Tibial nerve (tissue), 4 donors: ENCODE measurements around the gene FER. TPM values are rescaled to one million over a fixed set of nuclear protein-coding genes. Genes with fewer than 3 reads are reported as not detected.

Experiments
- DNase-seq, 2 donors: peaks; one replicate each; pipeline ENCODE4 v3.0.0-alpha.2; 2019; ENCODE audit warnings: low spot score in 2 of 2
- H3K27ac ChIP-seq, 4 donors: fragments of 200-600 bp; sonication (generic) in 3 of 4; one replicate each; pipeline ENCODE4 v1.5.1; 2017 to 2019; ENCODE audit warnings: mild to moderate bottlenecking in 1 of 4
- H3K27me3 ChIP-seq, 2 donors: fragments of 200-600 bp; sonication (generic) in 1 of 2; one replicate each; pipeline versions ENCODE4 v1.5.1 to v1.6.0; 2017 to 2019
- H3K36me3 ChIP-seq, 3 donors: fragments of 200-600 bp; sonication (generic); one replicate each; pipeline ENCODE4 v1.5.1; 2018 to 2019
- H3K4me1 ChIP-seq, 4 donors: fragments of 200-600 bp; sonication (generic) in 3 of 4; one replicate each; pipeline ENCODE4 v1.5.1; 2017 to 2019
- H3K4me3 ChIP-seq, 4 donors: fragments of 200-600 bp; sonication (generic) in 3 of 4; one replicate each; pipeline ENCODE4 v1.5.1; 2017 to 2019; ENCODE audit warnings: mild to moderate bottlenecking in 1 of 4, moderate library complexity in 1 of 4
- H3K9me3 ChIP-seq, 4 donors: fragments of 200-600 bp; sonication (generic) in 3 of 4; one replicate each; pipeline ENCODE4 v1.5.1; 2017 to 2019
- CTCF ChIP-seq, 5 experiments: fragments of 200-600 bp in 3 of 5; fragments of 450-650 bp in 2 of 5; sonication (generic) in 3 of 5; IDR thresholded peaks; one replicate each; pipeline ENCODE4 v1.5.1; 2016 to 2019; ENCODE audit warnings: antibody characterized with exemption in 5 of 5, mild to moderate bottlenecking in 3 of 5, moderate library complexity in 2 of 5
- EP300 ChIP-seq, 2 donors: sonication (generic); formaldehyde crosslinking; IDR thresholded peaks; one replicate each; pipeline ENCODE4 v1.6.1; 2017; ENCODE audit warnings: antibody characterized with exemption in 2 of 2, mild to moderate bottlenecking in 1 of 2
- POLR2A ChIP-seq, 2 donors: fragments of 450-650 bp; IDR thresholded peaks; one replicate each; pipeline ENCODE4 v1.6.1; 2017; ENCODE audit warnings: antibody characterized with exemption in 2 of 2, mild to moderate bottlenecking in 2 of 2, moderate library complexity in 2 of 2
- WGBS, 2 donors: methylation state at CpG; one replicate each; pipeline ENCODE4 v1.1.5; 2018; 5-methylcytosine and 5-hydroxymethylcytosine counted together
- total RNA-seq, 4 donors: library from RNA; depleted of rRNA; stranded (reverse); fragments of >200 nt; gene quantifications; one replicate each; pipeline ENCODE4 v1.1.0, GENCODE V29; 2016

FER gene
- total RNA-seq, 4 donors from 2014 or later = 28.5 to 50.9 (median 39.6) TPM

GRCh38 chr5:108743319-108743718 lies 4.4 kb upstream of the FER start:
- Histone ChIP-seq H3K27ac (peak overlapping the region in 2 of 4 donors; percentile 75 to 83), H3K4me3 (no peak overlapping the region), H3K4me1 (peaks cover 0 to 26% (median 0%) of the 10 kb centered on the region in 4 donors), H3K36me3 (no peaks in the 10 kb centered on the region), H3K9me3 (no peaks in the 10 kb centered on the region), H3K27me3 (no peaks in the 10 kb centered on the region)
- DNase-seq = no peak
- 60 to 69% methylated on average over 1 of the region's 1 CpG for WGBS, 2 donors
- TF ChIP-seq EP300 (IDR thresholded peaks at IDR 0.05) (no peak), POLR2A (IDR thresholded peaks at IDR 0.05) (no peak), CTCF (IDR thresholded peaks at IDR 0.05) (no peak)

GRCh38 chr5:108743846-108744245 lies 3.9 kb upstream of the FER start:
- Histone ChIP-seq H3K4me1 (peaks cover 0 to 26% (median 0%) of the 10 kb centered on the region in 4 donors), H3K36me3 (no peaks in the 10 kb centered on the region), H3K9me3 (no peaks in the 10 kb centered on the region), H3K27me3 (no peaks in the 10 kb centered on the region), H3K27ac (peak overlapping the region in 2 of 4 donors; percentile 75 to 83), H3K4me3 (no peak overlapping the region)
- no peak for TF ChIP-seq EP300 (IDR thresholded peaks at IDR 0.05)
- no peak for TF ChIP-seq CTCF (IDR thresholded peaks at IDR 0.05)
- TF ChIP-seq POLR2A (IDR thresholded peaks at IDR 0.05) = no peak
- no peak for DNase-seq
- 32 to 52% methylated on average over 3 of the region's 3 CpGs for WGBS, 2 donors

GRCh38 chr5:108747111-108747773 lies 455 bp upstream of the FER start:
- Histone ChIP-seq H3K4me1 (peaks cover 0 to 51% (median 1%) of the 10 kb centered on the region in 4 donors), H3K4me3 (peak overlapping the region; percentile 86 to 99 (median 90)), H3K36me3 (no peaks in the 10 kb centered on the region), H3K27me3 (no peaks in the 10 kb centered on the region), H3K9me3 (no peaks in the 10 kb centered on the region), H3K27ac (peak overlapping the region; percentile 96 to 100 (median 97))
- DNase-seq = no peak
- no peak for TF ChIP-seq POLR2A (IDR thresholded peaks at IDR 0.05)
- no peak for TF ChIP-seq CTCF (IDR thresholded peaks at IDR 0.05)
- TF ChIP-seq EP300 (IDR thresholded peaks at IDR 0.05) = no peak
- WGBS, 2 donors = 31 to 37% methylated on average over 10 of the region's 10 CpGs

GRCh38 chr5:108748401-108749127 lies 867 bp downstream of the FER start:
- peak overlapping the region; percentile 96 to 100 (median 97) for H3K27ac ChIP-seq
- H3K4me1 ChIP-seq = peaks cover 0 to 62% (median 6%) of the 10 kb centered on the region in 4 donors
- no peaks in the 10 kb centered on the region for H3K9me3 ChIP-seq
- 0 to 1% methylated on average over 31 to 47 of the region's 69 CpGs for WGBS, 2 donors
- peak; percentile 96 to 98 for DNase-seq
- no peaks in the 10 kb centered on the region for H3K27me3 ChIP-seq
- peak overlapping the region; percentile 86 to 99 (median 90) for H3K4me3 ChIP-seq
- H3K36me3 ChIP-seq = no peaks in the 10 kb centered on the region
- TF ChIP-seq CTCF (IDR thresholded peaks at IDR 0.05) = peak; percentile 7 to 54 (median 20)
- TF ChIP-seq EP300 (IDR thresholded peaks at IDR 0.05) = peak; percentile 49 to 100
- peak; percentile 99 to 100 for TF ChIP-seq POLR2A (IDR thresholded peaks at IDR 0.05)
